ENCODE data around the gene ASTN2. TPM values are rescaled to one million over a fixed set of nuclear protein-coding genes. Genes with fewer than 3 reads are reported as not detected.

Gene ASTN2
- total RNA-seq, 1 donor from 2014 or later, result 4.2 TPM

GRCh38 chr9:116496167-116496566, 918.7 kb downstream of the ASTN2 start:
- intact Hi-C loops (cut with micrococcal nuclease), result no loop called here

- intact Hi-C loops (cut with micrococcal nuclease), result loop anchor here (2.0 kb wide), 1 partner anchor 903 kb away; no protein-coding TSS in a partner anchor
These were observed 919.1 kb downstream of the ASTN2 start for GRCh38 chr9:116495725-116496124.

- intact Hi-C loops (cut with micrococcal nuclease), result loop anchor here (2.0 kb wide), 1 partner anchor 902 kb away; no protein-coding TSS in a partner anchor
These were observed 919.8 kb downstream of the ASTN2 start for GRCh38 chr9:116494815-116495634.

- intact Hi-C loops (cut with micrococcal nuclease), result no loop called here
These were observed 921.5 kb downstream of the ASTN2 start for GRCh38 chr9:116493183-116493860.

- intact Hi-C loops (cut with micrococcal nuclease), result no loop called here
These were observed 923.2 kb downstream of the ASTN2 start for GRCh38 chr9:116491659-116492058.

- intact Hi-C loops (cut with micrococcal nuclease), result no loop called here
These were observed 923.6 kb downstream of the ASTN2 start for GRCh38 chr9:116491219-116491618.

- intact Hi-C loops (cut with micrococcal nuclease), result no loop called here
These were observed 924.5 kb downstream of the ASTN2 start for GRCh38 chr9:116490321-116490720.

- intact Hi-C loops (cut with micrococcal nuclease), result no loop called here
These were observed 926.5 kb downstream of the ASTN2 start for GRCh38 chr9:116488373-116488772.

GRCh38 chr9:116484492-116485061, 930.3 kb downstream of the ASTN2 start:
- intact Hi-C loops (cut with micrococcal nuclease), result no loop called here

GRCh38 chr9:116483622-116484491, 931.0 kb downstream of the ASTN2 start:
- intact Hi-C loops (cut with micrococcal nuclease), result no loop called here

- intact Hi-C loops (cut with micrococcal nuclease), result no loop called here
These were observed 932.1 kb downstream of the ASTN2 start for GRCh38 chr9:116482740-116483139.

GRCh38 chr9:116480700-116481099, 934.2 kb downstream of the ASTN2 start:
- intact Hi-C loops (cut with micrococcal nuclease), result no loop called here

- intact Hi-C loops (cut with micrococcal nuclease), result no loop called here
These were observed 934.9 kb downstream of the ASTN2 start for GRCh38 chr9:116479967-116480366.

GRCh38 chr9:116479056-116479544, 935.8 kb downstream of the ASTN2 start:
- intact Hi-C loops (cut with micrococcal nuclease), result no loop called here

GRCh38 chr9:116477584-116478141, 937.2 kb downstream of the ASTN2 start:
- intact Hi-C loops (cut with micrococcal nuclease), result no loop called here

GRCh38 chr9:116476935-116477381, 937.9 kb downstream of the ASTN2 start:
- intact Hi-C loops (cut with micrococcal nuclease), result no loop called here

GRCh38 chr9:116476002-116476401, 938.9 kb downstream of the ASTN2 start:
- intact Hi-C loops (cut with micrococcal nuclease), result no loop called here

GRCh38 chr9:116475201-116475600, 939.7 kb downstream of the ASTN2 start:
- intact Hi-C loops (cut with micrococcal nuclease), result no loop called here

GRCh38 chr9:116471944-116472506, 942.8 kb downstream of the ASTN2 start:
- intact Hi-C loops (cut with micrococcal nuclease), result no loop called here
